H9 (cell line): ENCODE data around the gene WDR64. TPM values are rescaled to one million over a fixed set of nuclear protein-coding genes. Genes with fewer than 3 reads are reported as not detected.

Source experiments
- DNase-seq: peaks from one replicate; pipeline ENCODE4 v3.0.0-alpha.2; 2017
- H2AFZ ChIP-seq: one replicate; pipeline ENCODE4 v1.6.1; 2013; ENCODE audit warnings: mild to moderate bottlenecking, low read length, control low read depth, moderate library complexity
- H2AK5ac ChIP-seq: 2 replicates; pipeline ENCODE4 v1.6.1; 2013; ENCODE audit warnings: low read length, control low read depth, mixed read lengths; ENCODE audit not compliant: insufficient read length
- H2BK120ac ChIP-seq: one replicate; pipeline ENCODE4 v1.6.1; 2013; ENCODE audit warnings: low read depth, mild to moderate bottlenecking, low read length, control low read depth, inconsistent platforms; ENCODE audit not compliant: poor library complexity, severe bottlenecking
- H2BK12ac ChIP-seq: 2 replicates; pipeline ENCODE4 v1.6.1; 2013; ENCODE audit warnings: low read length, control low read depth, mixed read lengths, low read depth; ENCODE audit not compliant: insufficient read length
- H2BK15ac ChIP-seq: 2 replicates; pipeline ENCODE4 v1.6.1; 2013; ENCODE audit warnings: low read depth, low read length, control low read depth
- H2BK20ac ChIP-seq: one replicate; pipeline ENCODE4 v1.6.1; 2013; ENCODE audit warnings: low read depth, mild to moderate bottlenecking, low read length, control low read depth, inconsistent platforms; ENCODE audit not compliant: poor library complexity, severe bottlenecking
- H2BK5ac ChIP-seq: 2 replicates; pipeline ENCODE4 v1.6.1; 2013; ENCODE audit warnings: low read length, control low read depth, mixed read lengths; ENCODE audit not compliant: insufficient read length
- H3K14ac ChIP-seq: 2 replicates; pipeline ENCODE4 v1.6.1; 2013; ENCODE audit warnings: low read length, control low read depth; ENCODE audit not compliant: insufficient read depth
- H3K18ac ChIP-seq: 2 replicates; pipeline ENCODE4 v1.6.1; 2013; ENCODE audit warnings: low read depth, mild to moderate bottlenecking, mixed read lengths, low read length, control low read depth; ENCODE audit not compliant: insufficient read length
- H3K23ac ChIP-seq: 2 replicates; pipeline ENCODE4 v1.6.1; 2013; ENCODE audit warnings: low read length, control low read depth, mixed read lengths, low read depth; ENCODE audit not compliant: insufficient read length
- H3K23me2 ChIP-seq: 2 replicates; pipeline ENCODE4 v1.6.1; 2013; ENCODE audit warnings: low read depth, mild to moderate bottlenecking, mixed read lengths, low read length, control low read depth; ENCODE audit not compliant: insufficient read length, poor library complexity, severe bottlenecking
- H3K27ac ChIP-seq: 2 replicates; pipeline ENCODE4 v1.5.1; 2013; ENCODE audit warnings: low read length, control low read depth, mixed read lengths, low read depth; ENCODE audit not compliant: insufficient read length
- H3K27me3 ChIP-seq: 2 replicates; pipeline ENCODE4 v1.6.1; 2013; ENCODE audit warnings: low read length, control low read depth, inconsistent platforms; ENCODE audit not compliant: insufficient read depth
- H3K4ac ChIP-seq: 2 replicates; pipeline ENCODE4 v1.6.1; 2013; ENCODE audit warnings: low read depth, mild to moderate bottlenecking, control low read depth, inconsistent platforms, low read length, moderate library complexity
- H3K4me1 ChIP-seq: 2 replicates; pipeline ENCODE4 v1.6.1; 2013; ENCODE audit warnings: low read length, control low read depth, inconsistent platforms; ENCODE audit not compliant: insufficient read depth
- H3K4me2 ChIP-seq: 2 replicates; pipeline ENCODE4 v1.6.1; 2013; ENCODE audit warnings: low read length, control low read depth, mixed read lengths; ENCODE audit not compliant: insufficient read length, insufficient read depth
- H3K56ac ChIP-seq: 2 replicates; pipeline ENCODE4 v1.6.1; 2013; ENCODE audit warnings: low read depth, mild to moderate bottlenecking, mixed read lengths, low read length, control low read depth; ENCODE audit not compliant: insufficient read length
- H3K79me1 ChIP-seq: 2 replicates; pipeline ENCODE4 v1.6.1; 2013; ENCODE audit warnings: low read depth, mild to moderate bottlenecking, moderate library complexity, low read length, control low read depth, inconsistent platforms; ENCODE audit not compliant: insufficient read depth, poor library complexity, severe bottlenecking
- H3K79me2 ChIP-seq: 2 replicates; pipeline ENCODE4 v1.6.1; 2013; ENCODE audit warnings: low read length, control low read depth, inconsistent platforms; ENCODE audit not compliant: insufficient read depth
- H3K9ac ChIP-seq: 2 replicates; pipeline ENCODE4 v1.6.1; 2013; ENCODE audit warnings: low read length, control low read depth, mixed read lengths; ENCODE audit not compliant: insufficient read length; ENCODE audit errors: extremely low read depth
- H3K9me3 ChIP-seq: one replicate; pipeline ENCODE4 v1.6.1; 2013; ENCODE audit warnings: low read depth, low read length, inconsistent platforms; ENCODE audit not compliant: control insufficient read depth
- H3T11ph ChIP-seq: one replicate; pipeline ENCODE4 v1.6.1; 2013; ENCODE audit warnings: mild to moderate bottlenecking, low read length, control low read depth, inconsistent platforms
- H4K20me1 ChIP-seq: one replicate; pipeline ENCODE4 v1.6.1; 2013; ENCODE audit not compliant: control insufficient read depth, insufficient read length, insufficient read depth
- H4K5ac ChIP-seq: 2 replicates; pipeline ENCODE4 v1.6.1; 2013; ENCODE audit warnings: low read depth, mild to moderate bottlenecking, mixed read lengths, low read length, control low read depth; ENCODE audit not compliant: insufficient read length
- H4K8ac ChIP-seq: replicated peaks from 2 replicates; pipeline ENCODE4 v1.6.1; 2013; ENCODE audit warnings: low read length, control low read depth, mixed read lengths, low read depth; ENCODE audit not compliant: insufficient read length
- H4K91ac ChIP-seq: 2 replicates; pipeline ENCODE4 v1.6.1; 2013; ENCODE audit warnings: low read depth, mild to moderate bottlenecking, moderate library complexity, mixed read lengths, low read length, control low read depth; ENCODE audit not compliant: insufficient read length
- H3K27ac Mint-ChIP-seq, 3 experiments: 2 replicates in 2 of 3; 3 replicates in 1 of 3; pipeline ENCODE4 v1.8.0; 2020 to 2021; ENCODE audit warnings: mixed read lengths in 3 of 3, mild to moderate bottlenecking in 1 of 3, moderate library complexity in 1 of 3
- H3K27me3 Mint-ChIP-seq: 2 replicates; pipeline ENCODE4 v1.8.0; 2021; ENCODE audit warnings: low read depth, mild to moderate bottlenecking, moderate library complexity, mixed read lengths
- H3K36me3 Mint-ChIP-seq, 3 experiments: 2 replicates in 2 of 3; 3 replicates in 1 of 3; pipeline ENCODE4 v1.8.0; 2020 to 2021; ENCODE audit warnings: low read depth in 3 of 3, mixed read lengths in 3 of 3; ENCODE audit not compliant: insufficient read depth in 1 of 3
- H3K4me1 Mint-ChIP-seq, 2 experiments: 2 replicates each; pipeline ENCODE4 v1.8.0; 2020; ENCODE audit warnings: mixed read lengths in 2 of 2
- H3K4me3 Mint-ChIP-seq, 2 experiments: 2 replicates in 1 of 2; 3 replicates in 1 of 2; pipeline ENCODE4 v1.8.0; 2020 to 2021; ENCODE audit warnings: mild to moderate bottlenecking in 2 of 2, mixed read lengths in 2 of 2, moderate library complexity in 1 of 2
- H3K9me3 Mint-ChIP-seq, 2 experiments: 2 replicates in 1 of 2; 3 replicates in 1 of 2; pipeline ENCODE4 v1.8.0; 2020; ENCODE audit warnings: mild to moderate bottlenecking in 2 of 2, mixed read lengths in 2 of 2, moderate library complexity in 1 of 2
- CTCF ChIP-seq: fragments of 200-600 bp; sonication (generic); conservative IDR thresholded peaks from 3 replicates; pipeline ENCODE4 v1.8.0; 2021; ENCODE audit warnings: antibody characterized with exemption, mild to moderate bottlenecking
- WGBS: extraction: QIAGEN DNeasy Blood & Tissue Kit; methylation state at CpG from one replicate; pipeline ENCODE4 v1.1.7; 2013; ENCODE audit warnings: missing lambda C conversion rate, low lambda C conversion rate, mixed read lengths; ENCODE audit not compliant: insufficient read length; ENCODE audit errors: extremely low coverage; 5-methylcytosine and 5-hydroxymethylcytosine counted together
- total RNA-seq: library from RNA; stranded (reverse); gene quantifications from 2 replicates; pipeline ENCODE4 v1.2.1, GENCODE V29; 2021

Gene WDR64
- total RNA-seq, 1 experiment from 2014 or later: not detected

DNA sequence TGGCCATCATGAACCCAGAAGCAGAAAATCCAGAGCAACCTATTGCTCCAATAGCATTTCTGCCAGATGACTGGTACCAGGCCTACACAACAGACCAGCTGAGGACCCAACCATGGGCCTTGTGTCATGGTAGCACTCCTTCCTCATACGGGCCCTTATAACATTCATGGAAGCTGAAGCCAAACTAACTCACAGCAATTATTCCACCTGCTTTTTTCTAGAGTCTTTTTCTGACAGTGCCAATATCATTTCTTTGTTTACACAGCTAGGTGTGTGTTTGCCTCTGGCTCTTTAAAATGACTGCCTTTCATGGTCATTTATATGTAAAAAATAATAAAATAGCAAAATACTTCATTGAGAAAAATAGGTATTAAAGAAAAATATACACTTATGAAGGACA, 3.9 kb upstream of the WDR64 start:
- Histone ChIP-seq H2BK15ac (no peak overlapping the region), H3K23me2 (no peaks in the 10 kb centered on the region), H4K20me1 (no peaks in the 10 kb centered on the region), H3K56ac (no peak overlapping the region), H3K23ac (no peak overlapping the region), H3K9ac (no peak overlapping the region), H4K8ac (no peak overlapping the region), H4K91ac (no peak overlapping the region), H2BK120ac (no peak overlapping the region), H3K4me1 (no peaks in the 10 kb centered on the region), H3K18ac (no peak overlapping the region), H3K14ac (no peak overlapping the region), H2BK12ac (no peak overlapping the region), H3K9me3 (no peaks in the 10 kb centered on the region), H2AK5ac (no peak overlapping the region), H4K5ac (no peak overlapping the region), H2BK20ac (no peak overlapping the region), H3K79me1 (no peaks in the 10 kb centered on the region), H3K79me2 (no peaks in the 10 kb centered on the region), H3K27me3 (no peaks in the 10 kb centered on the region), H3K27ac (no peak overlapping the region), H3K4me2 (no peak overlapping the region), H2AFZ (no peak overlapping the region), H2BK5ac (no peak overlapping the region), H3T11ph (no peak overlapping the region), H3K4ac (no peak overlapping the region)
- Mint-ChIP-seq H3K36me3 (no peaks in the 10 kb centered on the region), H3K27me3 (no peaks in the 10 kb centered on the region), H3K4me1 (peaks cover 2 to 6% of the 10 kb centered on the region in 2 experiments), H3K9me3 (no peaks in the 10 kb centered on the region), H3K4me3 (no peak overlapping the region), H3K27ac (no peak overlapping the region)
- no CpG with 5 or more reads among the region's 1 CpG for WGBS
- no peak for TF ChIP-seq CTCF
- no peak for DNase-seq
